Astrocyte (in vitro differentiated cells and primary cell): ENCODE measurements around the gene MAP2K7. TPM values are rescaled to one million over a fixed set of nuclear protein-coding genes. Genes with fewer than 3 reads are reported as not detected.
A peak's percentile ranks its signal among the peaks of the same experiment; 100 is the strongest.

ENCODE experiments used
- DNase-seq: peaks from one replicate; pipeline ENCODE4 v3.0.0-alpha.2; 2010; ENCODE audit warnings: low read depth
- FAIRE-seq: peaks from 2 replicates; lab custom pipeline; 2011; peaks lifted over from hg19 to GRCh38; lab: Jason Lieb, UNC
- H2AFZ ChIP-seq: 2 replicates; pipeline ENCODE4 v1.6.0; 2012; ENCODE audit warnings: low read depth, low read length, inconsistent platforms
- H3K27ac ChIP-seq: 2 replicates; pipeline ENCODE4 v1.5.1; 2011; ENCODE audit warnings: low read depth, low read length, inconsistent platforms
- H3K27me3 ChIP-seq: 2 replicates; pipeline ENCODE4 v1.6.0; 2011; ENCODE audit warnings: low read length, inconsistent platforms; ENCODE audit not compliant: insufficient read depth
- H3K36me3 ChIP-seq: 2 replicates; pipeline ENCODE4 v1.5.1; 2011; ENCODE audit warnings: low read length, inconsistent platforms; ENCODE audit not compliant: insufficient read depth
- H3K4me1 ChIP-seq: 2 replicates; pipeline ENCODE4 v1.5.1; 2011; ENCODE audit warnings: low read length, inconsistent platforms; ENCODE audit not compliant: insufficient read depth
- H3K4me2 ChIP-seq: 2 replicates; pipeline ENCODE4 v1.6.0; 2012; ENCODE audit warnings: low read length, inconsistent platforms
- H3K4me3 ChIP-seq: 2 replicates; pipeline ENCODE4 v1.5.1; 2011; ENCODE audit warnings: low read depth, mild to moderate bottlenecking, low read length, inconsistent platforms; ENCODE audit not compliant: insufficient read depth
- H3K79me2 ChIP-seq: 2 replicates; pipeline ENCODE4 v1.6.0; 2012; ENCODE audit warnings: mild to moderate bottlenecking, low read length, inconsistent platforms; ENCODE audit not compliant: insufficient read depth
- H3K9ac ChIP-seq: 2 replicates; pipeline ENCODE4 v1.6.0; 2012; ENCODE audit warnings: mild to moderate bottlenecking, low read length, inconsistent platforms
- H3K9me3 ChIP-seq: 2 replicates; pipeline ENCODE4 v1.5.1; 2012; ENCODE audit warnings: low read depth, mild to moderate bottlenecking, low read length, inconsistent platforms; ENCODE audit not compliant: insufficient read depth
- H4K20me1 ChIP-seq: 2 replicates; pipeline ENCODE4 v1.6.0; 2012; ENCODE audit warnings: low read length, inconsistent platforms; ENCODE audit not compliant: insufficient read depth
- H3K27ac Mint-ChIP-seq: one replicate; pipeline ENCODE4 v1.8.0; 2021; ENCODE audit warnings: mild to moderate bottlenecking, mixed read lengths; ENCODE audit not compliant: unreplicated experiment
- H3K27me3 Mint-ChIP-seq: one replicate; pipeline ENCODE4 v1.8.0; 2021; ENCODE audit warnings: low read depth, mixed read lengths; ENCODE audit not compliant: unreplicated experiment
- H3K36me3 Mint-ChIP-seq: one replicate; pipeline ENCODE4 v1.8.0; 2021; ENCODE audit warnings: low read depth, mixed read lengths; ENCODE audit not compliant: unreplicated experiment
- H3K4me1 Mint-ChIP-seq: one replicate; pipeline ENCODE4 v1.8.0; 2021; ENCODE audit warnings: low read depth, mixed read lengths; ENCODE audit not compliant: unreplicated experiment
- H3K4me3 Mint-ChIP-seq: one replicate; pipeline ENCODE4 v1.8.0; 2021; ENCODE audit warnings: mild to moderate bottlenecking, moderate library complexity, mixed read lengths; ENCODE audit not compliant: unreplicated experiment
- H3K9me3 Mint-ChIP-seq: one replicate; pipeline ENCODE4 v1.8.0; 2021; ENCODE audit warnings: mild to moderate bottlenecking, mixed read lengths; ENCODE audit not compliant: unreplicated experiment
- EZH2 ChIP-seq: IDR thresholded peaks from 2 replicates; pipeline ENCODE4 v1.6.1; 2012; ENCODE audit warnings: mild to moderate bottlenecking, low read length, inconsistent platforms; ENCODE audit not compliant: insufficient read depth
- total RNA-seq: library from RNA; stranded (reverse); gene quantifications from 2 replicates; pipeline ENCODE4 v1.2.1, GENCODE V29; 2021
- TF ChIP-seq, protein P1 (sequence below): IDR thresholded peaks from 2 replicates; pipeline ENCODE4 v1.5.1; 2011; ENCODE audit warnings: low read depth, mild to moderate bottlenecking, inconsistent platforms, low read length, moderate library complexity; ENCODE audit not compliant: insufficient read depth

Gene MAP2K7
- total RNA-seq, 1 donor from 2014 or later = 22.9 TPM

DNA sequence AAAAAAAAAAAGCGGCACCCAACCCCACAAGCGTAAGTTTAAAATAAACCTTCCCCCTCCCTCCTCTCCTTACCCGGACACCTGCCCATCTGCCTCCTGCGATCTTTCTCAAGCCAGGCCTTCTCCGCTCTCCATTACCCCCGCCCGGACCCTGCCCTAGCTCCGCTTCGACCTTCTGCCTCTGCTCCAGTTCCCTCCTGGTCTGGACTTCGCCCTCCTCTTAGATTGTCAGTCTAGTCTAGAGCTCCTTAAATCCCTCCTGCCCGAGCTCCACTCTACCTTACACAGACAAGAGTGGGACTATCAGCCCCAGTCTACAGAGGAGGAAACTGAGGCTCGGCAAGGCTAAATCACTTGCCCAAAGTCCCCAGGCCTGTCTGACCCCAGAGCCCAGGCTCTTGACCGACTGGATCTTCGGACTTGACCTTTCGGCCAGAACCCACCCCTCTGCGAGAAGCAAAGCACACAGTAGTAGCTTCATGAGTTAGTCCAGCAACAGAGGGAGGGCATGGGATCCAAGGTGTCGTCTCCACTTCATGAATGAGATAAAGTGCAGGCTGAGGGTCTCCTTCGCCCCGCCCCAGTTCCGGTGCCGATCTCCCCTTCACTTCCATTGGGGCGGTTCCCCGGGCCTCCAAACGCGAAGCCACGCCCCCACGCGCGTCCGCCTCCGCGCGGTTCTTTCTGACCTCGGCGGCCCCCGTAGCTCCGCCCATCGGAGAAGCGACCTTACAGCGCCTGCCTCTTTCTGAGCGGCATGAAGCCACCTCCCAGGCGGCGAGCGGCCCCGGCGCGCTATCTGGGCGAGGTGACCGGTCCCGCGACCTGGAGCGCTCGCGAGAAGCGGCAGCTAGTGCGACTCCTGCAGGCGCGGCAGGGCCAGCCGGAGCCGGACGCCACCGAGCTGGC, 16.2 kb downstream of the MAP2K7 start, which contains the start of gene SNAPC2:
TSS of gene SNAPC2 (plus strand) at position 729 of the 909 bp plus-strand sequence. CDS start at position 758, 29 bp downstream.
- peak within 1 kb of the TSS; percentile 99 for H3K4me2 ChIP-seq
- FAIRE-seq = no peak

DNA sequence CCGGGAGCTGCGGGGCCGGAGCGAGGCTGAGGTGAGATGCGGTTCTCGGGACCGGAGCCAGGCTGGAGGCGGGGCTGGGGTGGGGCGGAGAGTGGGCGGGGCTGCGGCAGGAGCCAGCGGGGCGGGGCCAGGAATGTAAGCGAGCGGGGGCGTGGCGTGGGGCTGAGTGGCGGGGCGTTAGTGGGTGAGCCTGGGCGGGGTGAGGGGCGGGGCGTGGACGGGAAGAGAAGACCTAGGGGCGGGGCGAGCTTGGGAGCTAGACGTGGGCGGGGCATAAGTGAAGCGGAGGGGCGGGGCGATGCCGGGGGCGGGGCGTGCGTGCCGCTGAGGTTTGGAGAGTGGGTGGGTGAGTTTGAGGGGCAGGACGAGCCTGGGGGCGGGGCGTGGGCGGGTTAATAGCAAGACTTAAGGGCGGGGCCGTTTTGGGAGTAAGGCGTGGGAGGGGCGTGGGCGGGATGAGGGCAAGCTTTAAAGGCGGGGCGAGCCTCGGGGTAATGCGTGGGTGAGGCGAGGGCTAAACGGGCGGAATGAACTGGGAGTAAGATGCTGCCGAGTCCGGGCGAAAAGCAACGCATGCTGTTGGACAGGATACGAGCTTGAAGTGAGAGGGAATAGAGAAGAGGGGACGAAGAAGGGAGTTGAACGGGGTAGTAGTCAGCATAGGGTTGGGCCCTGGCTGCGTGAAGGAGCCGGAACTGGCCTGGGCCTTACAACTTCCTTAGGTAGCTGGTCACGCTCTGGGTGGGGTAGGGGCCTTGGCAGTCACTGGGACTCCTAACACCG, 17.0 kb downstream of the MAP2K7 start:
- Histone ChIP-seq H3K36me3 (peaks cover 3% of the 10 kb centered on the region), H3K9me3 (no peaks in the 10 kb centered on the region), H3K4me1 (peaks cover 30% of the 10 kb centered on the region), H4K20me1 (peaks cover 19% of the 10 kb centered on the region), H3K27me3 (peaks cover 17% of the 10 kb centered on the region), H3K9ac (peak overlapping the region; percentile 85), H3K4me2 (peak overlapping the region; percentile 99), H2AFZ (peak overlapping the region; percentile 81), H3K4me3 (peak overlapping the region; percentile 73), H3K79me2 (peaks cover 6% of the 10 kb centered on the region), H3K27ac (peak overlapping the region; percentile 83)
- H3K36me3 Mint-ChIP-seq = no peaks in the 10 kb centered on the region
- FAIRE-seq (no peak), DNase-seq (peak; percentile 82)
- TF ChIP-seq, protein P1, sequence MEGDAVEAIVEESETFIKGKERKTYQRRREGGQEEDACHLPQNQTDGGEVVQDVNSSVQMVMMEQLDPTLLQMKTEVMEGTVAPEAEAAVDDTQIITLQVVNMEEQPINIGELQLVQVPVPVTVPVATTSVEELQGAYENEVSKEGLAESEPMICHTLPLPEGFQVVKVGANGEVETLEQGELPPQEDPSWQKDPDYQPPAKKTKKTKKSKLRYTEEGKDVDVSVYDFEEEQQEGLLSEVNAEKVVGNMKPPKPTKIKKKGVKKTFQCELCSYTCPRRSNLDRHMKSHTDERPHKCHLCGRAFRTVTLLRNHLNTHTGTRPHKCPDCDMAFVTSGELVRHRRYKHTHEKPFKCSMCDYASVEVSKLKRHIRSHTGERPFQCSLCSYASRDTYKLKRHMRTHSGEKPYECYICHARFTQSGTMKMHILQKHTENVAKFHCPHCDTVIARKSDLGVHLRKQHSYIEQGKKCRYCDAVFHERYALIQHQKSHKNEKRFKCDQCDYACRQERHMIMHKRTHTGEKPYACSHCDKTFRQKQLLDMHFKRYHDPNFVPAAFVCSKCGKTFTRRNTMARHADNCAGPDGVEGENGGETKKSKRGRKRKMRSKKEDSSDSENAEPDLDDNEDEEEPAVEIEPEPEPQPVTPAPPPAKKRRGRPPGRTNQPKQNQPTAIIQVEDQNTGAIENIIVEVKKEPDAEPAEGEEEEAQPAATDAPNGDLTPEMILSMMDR = no peak
- TF ChIP-seq EZH2 = no peak
- H3K4me1 Mint-ChIP-seq = peaks cover 5% of the 10 kb centered on the region
- H3K27ac Mint-ChIP-seq = peak overlapping the region; percentile 26
- no peaks in the 10 kb centered on the region for H3K9me3 Mint-ChIP-seq
- peak overlapping the region; percentile 82 for H3K4me3 Mint-ChIP-seq
- peaks cover 4% of the 10 kb centered on the region for H3K27me3 Mint-ChIP-seq

More for the DNA sequence above, 16.2 kb downstream of the MAP2K7 start, which contains the start of gene SNAPC2:
- Histone ChIP-seq H3K9ac (peak within 1 kb of the TSS; percentile 85), H3K36me3 (peaks cover 3% of the 10 kb centered on the region), H3K27me3 (peaks cover 22% of the 10 kb centered on the region), H2AFZ (peak within 1 kb of the TSS; percentile 81), H3K4me3 (peak within 1 kb of the TSS; percentile 73), H4K20me1 (peaks cover 26% of the 10 kb centered on the region), H3K79me2 (peaks cover 6% of the 10 kb centered on the region), H3K27ac (peak within 1 kb of the TSS; percentile 83), H3K9me3 (no peaks in the 10 kb centered on the region), H3K4me1 (peaks cover 30% of the 10 kb centered on the region)
- Mint-ChIP-seq H3K4me3 (peak within 1 kb of the TSS; percentile 84), H3K36me3 (no peaks in the 10 kb centered on the region), H3K27me3 (peaks cover 12% of the 10 kb centered on the region), H3K27ac (peak within 1 kb of the TSS; percentile 72), H3K4me1 (peaks cover 5% of the 10 kb centered on the region), H3K9me3 (no peaks in the 10 kb centered on the region)
- DNase-seq = peak; percentile 83
- TF ChIP-seq, protein P1 = no peak
- TF ChIP-seq EZH2 = no peak
